LNCAP (cell line): ENCODE results near the gene ALDH1A3.

Source experiments
- CTCF ChIP-seq: fragments of 450-650 bp; IDR thresholded peaks from 2 replicates; pipeline ENCODE4 v1.5.1; 2017; ENCODE audit warnings: mild to moderate bottlenecking

The ALDH1A3 gene

GRCh38 chr15:100911086-100911485 lies 31.5 kb downstream of the ALDH1A3 start:
- no peak for TF ChIP-seq CTCF

GRCh38 chr15:100913961-100914360 lies 34.3 kb downstream of the ALDH1A3 start:
- no peak for TF ChIP-seq CTCF

GRCh38 chr15:100914876-100915275 lies 35.2 kb downstream of the ALDH1A3 start:
- TF ChIP-seq CTCF = no peak

GRCh38 chr15:100918034-100918689 lies 38.5 kb downstream of the ALDH1A3 start:
- TF ChIP-seq CTCF = peak; percentile 74

GRCh38 chr15:100918690-100919480 lies 39.3 kb downstream of the ALDH1A3 start, which contains the start of gene LRRK1:
Gene LRRK1 (plus strand): TSS chr15:100919357. CDS start chr15:100924633, 5,276 bp downstream.
- no peak for TF ChIP-seq CTCF

- TF ChIP-seq CTCF = no peak
Measured at GRCh38 chr15:100919481-100920405, 40.1 kb downstream of the ALDH1A3 start.

GRCh38 chr15:100920516-100921135 lies 41.0 kb downstream of the ALDH1A3 start:
- TF ChIP-seq CTCF = no peak
